AG04450 (cell line): ENCODE data around the gene ITPR1. TPM values are rescaled to one million over a fixed set of nuclear protein-coding genes. Genes with fewer than 3 reads are reported as not detected.

Source experiments
- CTCF ChIA-PET: fragments of 300-600, 350-600 bp; formaldehyde crosslinking; extraction: SDS; loops from one replicate; lab custom pipeline; 2022; ENCODE audit warnings: antibody characterized with exemption, inconsistent platforms; lab: Charles Lee
- POLR2A ChIA-PET: fragments of 350-600 bp; formaldehyde crosslinking; extraction: SDS; loops from one replicate; lab custom pipeline; 2021; ENCODE audit warnings: antibody characterized with exemption, inconsistent platforms; lab: Yijun Ruan, JAX
- DNase-seq: peaks from one replicate; pipeline ENCODE4 v3.0.0-alpha.2; 2011; ENCODE audit warnings: low read depth, low spot score
- H3K27ac ChIP-seq: one replicate; pipeline ENCODE4 v1.5.1; 2012; ENCODE audit warnings: low read depth, low read length, control low read depth
- H3K27me3 ChIP-seq: one replicate; pipeline ENCODE4 v1.6.0; 2012; ENCODE audit warnings: low read length; ENCODE audit not compliant: control insufficient read depth, insufficient read depth
- H3K4me3 ChIP-seq: 2 replicates; pipeline ENCODE4 v1.5.1; 2011; ENCODE audit warnings: mild to moderate bottlenecking, low read depth, low read length, control low read depth
- H3K9me3 ChIP-seq: 2 replicates; pipeline ENCODE4 v1.5.1; 2012; ENCODE audit warnings: low read length; ENCODE audit not compliant: control insufficient read depth, insufficient read depth
- CTCF ChIP-seq: IDR thresholded peaks from 2 replicates; pipeline ENCODE4 v1.5.1; 2011; ENCODE audit warnings: low read depth, low read length, control low read depth, inconsistent platforms
- polyA plus RNA-seq: library from polyadenylated mRNA; depleted of rRNA; stranded (reverse); fragments of >200 nt; gene quantifications from 2 replicates; pipeline ENCODE4 v1.2.3, GENCODE V29; 2011

ITPR1 gene
- polyA plus RNA-seq, 1 experiment = 7.4 TPM

DNA sequence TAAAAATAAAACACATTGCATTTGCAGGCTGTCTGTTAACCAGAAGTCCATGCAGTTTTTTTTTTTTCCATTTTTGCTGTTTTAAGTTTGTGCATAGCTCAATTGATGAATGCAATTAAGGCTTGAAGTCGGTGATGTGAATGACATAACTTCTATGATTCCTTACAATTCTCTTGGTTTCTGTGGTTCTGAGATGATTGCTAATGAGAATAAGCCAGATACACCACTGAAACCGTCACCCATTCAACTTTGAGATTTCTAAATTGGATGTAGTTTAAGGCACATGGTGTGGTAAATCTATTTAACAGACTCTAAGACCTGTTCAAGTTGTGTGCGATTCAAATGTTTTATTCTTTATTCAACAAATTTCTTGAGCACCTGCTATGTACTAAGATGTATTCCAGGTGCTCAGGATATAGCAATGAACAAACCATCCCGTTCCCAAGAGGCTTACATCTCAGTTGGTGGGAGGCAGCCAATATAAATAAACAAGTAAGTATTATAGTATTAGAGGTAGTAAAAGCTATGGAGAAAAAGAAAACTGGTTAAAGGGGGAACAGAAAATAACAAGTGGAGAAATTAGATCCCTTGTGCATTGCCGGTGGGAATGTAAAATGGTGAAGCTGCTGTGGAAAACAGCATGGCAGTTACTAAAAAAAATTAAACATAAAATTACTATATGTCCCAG is 4.0 kb downstream of the ITPR1 start:
- CTCF ChIA-PET = interaction anchor here (0.6 to 1.7 kb wide), 4 partner anchors 29 to 323 kb away, joined by 3 to 8 read pairs (median 4); no protein-coding TSS in a partner anchor
- Histone ChIP-seq H3K4me3 (no peak overlapping the region), H3K27me3 (no peaks in the 10 kb centered on the region), H3K9me3 (no peaks in the 10 kb centered on the region; the same call in 1 of the 2 replicates), H3K27ac (no peak overlapping the region)
- DNase-seq = no peak
- POLR2A ChIA-PET = no interaction called here
- TF ChIP-seq CTCF = no peak

DNA sequence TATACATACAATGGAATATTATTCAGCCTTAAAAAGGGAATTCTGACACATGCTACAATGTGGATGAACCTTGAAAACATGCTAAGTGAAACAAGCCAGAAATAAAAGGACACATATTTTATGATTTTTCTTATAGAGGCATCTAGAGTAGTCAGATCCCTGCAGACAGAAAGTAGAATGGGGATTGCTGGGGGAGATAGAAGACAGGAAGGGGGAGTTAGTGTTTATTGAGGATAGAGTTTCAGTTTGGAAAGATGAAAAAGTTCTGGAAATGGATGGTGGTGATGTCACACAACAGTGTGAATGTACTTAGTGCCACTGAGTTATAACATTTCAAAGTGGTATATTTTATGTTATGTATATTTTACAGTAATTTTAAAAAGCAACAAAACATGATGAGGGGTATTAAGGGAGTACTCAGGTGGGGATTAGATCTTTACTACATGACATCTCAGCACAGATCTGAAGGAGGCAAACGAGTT is 4.7 kb downstream of the ITPR1 start:
- ChIA-PET POLR2A (no interaction called here), CTCF (no interaction called here)
- Histone ChIP-seq H3K27ac (no peak overlapping the region), H3K4me3 (no peak overlapping the region), H3K27me3 (no peaks in the 10 kb centered on the region), H3K9me3 (no peaks in the 10 kb centered on the region; the same call in 1 of the 2 replicates)
- no peak for DNase-seq
- no peak for TF ChIP-seq CTCF

- POLR2A ChIA-PET = no interaction called here
- no peak for TF ChIP-seq CTCF
- Histone ChIP-seq H3K9me3 (no peaks in the 10 kb centered on the region), H3K27ac (no peak overlapping the region), H3K4me3 (no peak overlapping the region), H3K27me3 (no peaks in the 10 kb centered on the region)
- CTCF ChIA-PET = no interaction called here
- DNase-seq = no peak
These were observed 5.3 kb downstream of the ITPR1 start for GRCh38 chr3:4498446-4498845.

- Histone ChIP-seq H3K4me3 (no peak overlapping the region), H3K9me3 (no peaks in the 10 kb centered on the region), H3K27me3 (no peaks in the 10 kb centered on the region), H3K27ac (no peak overlapping the region)
- ChIA-PET CTCF (interaction anchor here (1.3 kb wide), 1 partner anchor 149 kb away, joined by 3 read pairs; no protein-coding TSS in a partner anchor), POLR2A (no interaction called here)
- no peak for DNase-seq
- no peak for TF ChIP-seq CTCF
These were observed 8.3 kb downstream of the ITPR1 start for GRCh38 chr3:4501437-4501836.

DNA sequence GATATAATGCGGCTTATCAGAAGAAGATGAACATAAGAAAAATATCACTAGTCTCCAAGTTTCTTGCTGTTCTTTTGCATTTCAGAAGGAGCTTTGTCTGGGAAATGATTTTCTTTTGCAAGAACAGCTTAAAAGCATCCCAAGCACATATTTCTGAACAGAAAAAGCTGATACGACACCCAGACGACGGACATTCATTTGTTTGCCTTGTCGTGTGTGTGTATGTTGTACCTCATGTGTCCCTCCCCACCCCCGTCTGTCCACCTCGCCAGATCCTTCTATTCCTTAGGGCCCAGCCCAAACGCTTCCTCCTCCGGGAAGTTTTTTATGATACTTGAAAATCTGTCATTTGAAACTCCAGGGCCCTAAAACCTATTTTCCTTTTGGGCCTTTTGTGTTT is 8.8 kb downstream of the ITPR1 start:
- Histone ChIP-seq H3K9me3 (no peaks in the 10 kb centered on the region), H3K27ac (no peak overlapping the region), H3K27me3 (no peaks in the 10 kb centered on the region), H3K4me3 (no peak overlapping the region)
- ChIA-PET POLR2A (no interaction called here), CTCF (interaction anchor here (1.3 kb wide), 1 partner anchor 150 kb away, joined by 3 read pairs; no protein-coding TSS in a partner anchor)
- DNase-seq = no peak
- no peak for TF ChIP-seq CTCF
